Activated T-helper 2 cell treated with anti-CD3 and anti-CD28 coated beads, Interferon-gamma antibody, Interleukin-2, Interleukin-4, amounts not matched to agents 10 μg/mL and 5 μg/mL and 100 μg/mL, durations not matched to agents 14 hours and 24 hours and 36 hours (primary cell): ENCODE data around the gene LRRTM4. TPM values are rescaled to one million over a fixed set of nuclear protein-coding genes. Genes with fewer than 3 reads are reported as not detected.
"Not testable (repeated sequence)": the region's sequence is repeated elsewhere in the genome, so short reads cannot be mapped to it uniquely, and the experiment has no call there.

Experiments
- DNase-seq: peaks from one replicate; pipeline ENCODE4 v3.0.0; 2021; ENCODE audit warnings: low spot score
- H3K27ac Mint-ChIP-seq: one replicate; pipeline ENCODE4 v1.8.0; 2021; ENCODE audit warnings: mixed read lengths
- H3K27me3 Mint-ChIP-seq: one replicate; pipeline ENCODE4 v1.8.0; 2021; ENCODE audit warnings: low read depth, mixed read lengths
- H3K36me3 Mint-ChIP-seq: one replicate; pipeline ENCODE4 v1.8.0; 2021; ENCODE audit warnings: low read depth, mixed read lengths
- H3K4me1 Mint-ChIP-seq: one replicate; pipeline ENCODE4 v1.8.0; 2021; ENCODE audit warnings: low read depth, mixed read lengths
- H3K4me3 Mint-ChIP-seq: one replicate; pipeline ENCODE4 v1.8.0; 2021; ENCODE audit warnings: low read depth, mild to moderate bottlenecking, moderate library complexity, mixed read lengths
- H3K9me3 Mint-ChIP-seq: one replicate; pipeline ENCODE4 v1.8.0; 2021; ENCODE audit warnings: mixed read lengths
- intact Hi-C: fragments of 100-400 bp; cut with micrococcal nuclease; formaldehyde crosslinking; loops from one replicate; pipeline ENCODE4 v1.15.1; 2023
- total RNA-seq: library from RNA; stranded (reverse); gene quantifications from 2 replicates; pipeline ENCODE4 v1.2.3, GENCODE V29; 2022

LRRTM4 gene
- total RNA-seq, 1 donor from 2014 or later = not detected

- Mint-ChIP-seq H3K27ac (no peak overlapping the region), H3K9me3 (peaks cover 19% of the 10 kb centered on the region), H3K36me3 (no peaks in the 10 kb centered on the region), H3K27me3 (no peaks in the 10 kb centered on the region), H3K4me3 (no peak overlapping the region), H3K4me1 (no peaks in the 10 kb centered on the region)
- no peak for DNase-seq
- intact Hi-C loops = no loop called here
Measured at GRCh38 chr2:77064324-77064723, 457.9 kb downstream of the LRRTM4 start.

- H3K4me3 Mint-ChIP-seq = no peak overlapping the region
- no peak overlapping the region for H3K27ac Mint-ChIP-seq
- intact Hi-C loops = no loop called here
- peaks cover 16% of the 10 kb centered on the region for H3K9me3 Mint-ChIP-seq
- H3K4me1 Mint-ChIP-seq = no peaks in the 10 kb centered on the region
- H3K36me3 Mint-ChIP-seq = no peaks in the 10 kb centered on the region
- no peaks in the 10 kb centered on the region for H3K27me3 Mint-ChIP-seq
- no peak for DNase-seq
Measured at GRCh38 chr2:77054938-77055337, 467.2 kb downstream of the LRRTM4 start.

GRCh38 chr2:77046339-77046738 lies 475.8 kb downstream of the LRRTM4 start:
- H3K9me3 Mint-ChIP-seq = peaks cover 37% of the 10 kb centered on the region
- H3K4me1 Mint-ChIP-seq = no peaks in the 10 kb centered on the region
- H3K27ac Mint-ChIP-seq = no peak overlapping the region
- no peaks in the 10 kb centered on the region for H3K36me3 Mint-ChIP-seq
- no peak for DNase-seq
- intact Hi-C loops = no loop called here
- H3K27me3 Mint-ChIP-seq = no peaks in the 10 kb centered on the region
- no peak overlapping the region for H3K4me3 Mint-ChIP-seq

- H3K36me3 Mint-ChIP-seq, H3K27ac Mint-ChIP-seq, intact Hi-C loops, DNase-seq, H3K4me1 Mint-ChIP-seq, H3K4me3 Mint-ChIP-seq, H3K27me3 Mint-ChIP-seq: not testable (repeated sequence)
- H3K9me3 Mint-ChIP-seq = peaks cover 36% of the 10 kb centered on the region
Measured at GRCh38 chr2:77045456-77045855, 476.7 kb downstream of the LRRTM4 start.

DNA sequence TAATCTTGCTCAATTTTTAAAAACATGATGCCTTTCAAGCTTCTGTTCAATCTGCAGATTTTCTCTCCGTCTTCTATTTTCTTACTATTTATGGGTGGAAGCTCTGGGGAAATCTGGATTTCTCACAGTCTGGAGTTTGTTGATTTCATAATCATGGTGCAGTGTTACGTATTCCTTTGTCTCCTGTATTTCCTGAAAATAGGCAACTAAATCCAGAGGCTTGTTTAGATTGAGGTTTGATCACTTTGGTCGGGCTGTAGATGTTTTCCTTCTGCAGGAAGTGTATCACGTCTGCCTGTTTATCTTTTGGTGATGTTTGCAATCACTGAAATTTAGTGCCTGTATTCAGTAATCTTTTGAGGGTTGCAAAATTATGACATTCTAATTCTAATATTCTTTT lies 487.7 kb downstream of the LRRTM4 start:
- intact Hi-C loops = no loop called here
- Mint-ChIP-seq H3K27ac (no peak overlapping the region), H3K4me3 (no peak overlapping the region), H3K4me1 (no peaks in the 10 kb centered on the region), H3K27me3 (no peaks in the 10 kb centered on the region), H3K36me3 (no peaks in the 10 kb centered on the region), H3K9me3 (peaks cover 20% of the 10 kb centered on the region)
- no peak for DNase-seq

DNA sequence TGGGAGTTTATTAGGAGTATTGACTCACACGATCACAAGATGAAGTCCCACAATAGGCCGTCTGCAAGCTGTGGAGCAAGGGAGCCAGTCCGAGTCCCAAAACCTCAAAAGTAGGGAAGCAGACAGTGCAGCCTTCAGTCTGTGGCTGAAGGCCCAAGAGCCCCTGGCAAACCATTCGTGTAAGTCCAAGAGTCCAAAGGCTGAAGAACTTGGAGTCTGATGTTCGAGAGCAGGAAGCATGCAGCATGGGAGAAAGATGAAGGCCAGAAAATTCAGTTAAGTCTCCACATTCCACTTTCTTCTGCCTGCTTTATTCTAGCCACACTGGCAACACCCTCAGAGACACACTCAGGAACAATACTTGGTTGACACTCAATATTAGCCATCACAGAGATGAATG lies 492.9 kb downstream of the LRRTM4 start:
- intact Hi-C loops, DNase-seq, H3K27ac Mint-ChIP-seq, H3K36me3 Mint-ChIP-seq, H3K4me3 Mint-ChIP-seq, H3K4me1 Mint-ChIP-seq, H3K27me3 Mint-ChIP-seq: not testable (repeated sequence)
- peaks cover 32% of the 10 kb centered on the region for H3K9me3 Mint-ChIP-seq

DNA sequence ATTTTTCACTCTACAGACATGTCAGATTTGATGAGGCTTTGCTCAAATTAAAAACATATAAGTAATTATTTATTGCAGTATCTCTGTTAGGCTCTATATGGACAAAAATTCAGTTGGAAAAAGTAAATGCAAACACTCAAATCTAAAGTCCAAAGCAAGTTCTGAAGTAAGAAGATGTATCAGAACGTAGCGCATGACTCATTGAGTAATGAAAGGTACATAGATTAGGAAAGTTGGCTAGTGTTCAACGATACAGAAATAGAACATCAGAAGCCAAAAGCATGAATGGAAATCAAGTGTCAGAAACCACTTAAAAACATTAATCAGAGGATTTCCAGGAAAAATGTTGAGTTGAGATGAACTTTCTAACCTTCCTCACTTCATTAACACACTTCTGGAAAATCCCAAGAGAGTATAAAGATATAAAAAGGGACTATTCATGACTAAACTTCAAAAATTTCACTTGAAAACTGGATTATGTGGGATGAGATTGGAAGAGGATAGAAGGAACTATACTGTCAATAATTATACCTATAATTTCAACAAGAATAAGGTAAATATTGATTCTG lies 494.1 kb downstream of the LRRTM4 start:
- no peak for DNase-seq
- intact Hi-C loops = no loop called here
- Mint-ChIP-seq H3K4me1 (no peaks in the 10 kb centered on the region), H3K9me3 (peaks cover 37% of the 10 kb centered on the region), H3K36me3 (no peaks in the 10 kb centered on the region), H3K27ac (no peak overlapping the region), H3K4me3 (no peak overlapping the region), H3K27me3 (no peaks in the 10 kb centered on the region)

DNA sequence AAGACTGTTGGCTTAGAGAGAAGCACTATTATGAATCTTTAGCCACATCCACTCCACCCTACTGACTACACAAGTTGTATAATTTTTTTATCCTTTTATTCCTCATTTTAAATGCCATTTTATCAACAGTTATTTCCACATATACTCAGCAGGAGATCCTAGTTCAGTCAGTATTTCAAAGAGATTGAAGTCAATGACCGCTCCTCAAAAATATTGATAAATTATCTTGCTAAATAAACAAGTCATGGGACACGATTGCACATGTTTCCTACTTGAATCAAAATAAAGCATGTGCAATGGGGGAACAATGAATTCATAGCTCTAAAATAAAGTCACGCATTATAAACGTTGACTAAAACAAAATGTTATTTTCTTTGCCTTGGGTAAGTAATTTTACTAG lies 496.5 kb downstream of the LRRTM4 start:
- Mint-ChIP-seq H3K27me3 (no peaks in the 10 kb centered on the region), H3K36me3 (no peaks in the 10 kb centered on the region), H3K4me1 (no peaks in the 10 kb centered on the region), H3K9me3 (peaks cover 43% of the 10 kb centered on the region), H3K27ac (no peak overlapping the region), H3K4me3 (no peak overlapping the region)
- intact Hi-C loops = no loop called here
- DNase-seq = no peak

- Mint-ChIP-seq H3K36me3 (no peaks in the 10 kb centered on the region), H3K27me3 (no peaks in the 10 kb centered on the region), H3K4me3 (no peak overlapping the region), H3K9me3 (peaks cover 26% of the 10 kb centered on the region), H3K27ac (no peak overlapping the region), H3K4me1 (no peaks in the 10 kb centered on the region)
- intact Hi-C loops = no loop called here
- DNase-seq = no peak
Measured at GRCh38 chr2:77021161-77021560, 501.0 kb downstream of the LRRTM4 start.

DNA sequence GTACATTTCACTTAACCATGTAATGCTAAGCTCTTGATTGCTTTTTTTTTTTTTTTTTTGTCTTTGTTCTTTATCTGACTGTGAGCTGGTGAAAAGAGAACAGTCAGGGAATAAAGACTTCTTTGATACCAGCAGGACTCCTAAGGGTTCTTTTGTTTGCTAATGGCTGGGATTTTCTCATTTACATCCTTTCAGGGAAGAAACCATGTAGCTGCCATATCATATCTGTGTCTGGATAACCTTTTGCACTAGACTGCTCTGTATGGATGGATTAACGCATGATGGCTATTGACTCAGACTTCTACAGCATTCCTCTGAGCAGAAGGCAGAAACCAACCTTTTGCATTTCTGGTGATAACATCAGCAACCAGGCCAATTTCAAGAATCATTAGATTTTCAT lies 504.0 kb downstream of the LRRTM4 start:
- intact Hi-C loops = no loop called here
- Mint-ChIP-seq H3K4me1 (no peaks in the 10 kb centered on the region), H3K9me3 (peaks cover 14% of the 10 kb centered on the region), H3K27ac (no peak overlapping the region), H3K27me3 (no peaks in the 10 kb centered on the region), H3K4me3 (no peak overlapping the region), H3K36me3 (no peaks in the 10 kb centered on the region)
- DNase-seq = no peak

- peaks cover 20% of the 10 kb centered on the region for H3K9me3 Mint-ChIP-seq
- no peaks in the 10 kb centered on the region for H3K27me3 Mint-ChIP-seq
- no peaks in the 10 kb centered on the region for H3K4me1 Mint-ChIP-seq
- no peaks in the 10 kb centered on the region for H3K36me3 Mint-ChIP-seq
- no peak overlapping the region for H3K4me3 Mint-ChIP-seq
- intact Hi-C loops = no loop called here
- DNase-seq = no peak
- H3K27ac Mint-ChIP-seq = no peak overlapping the region
Measured at GRCh38 chr2:77017355-77017745, 504.8 kb downstream of the LRRTM4 start.

DNA sequence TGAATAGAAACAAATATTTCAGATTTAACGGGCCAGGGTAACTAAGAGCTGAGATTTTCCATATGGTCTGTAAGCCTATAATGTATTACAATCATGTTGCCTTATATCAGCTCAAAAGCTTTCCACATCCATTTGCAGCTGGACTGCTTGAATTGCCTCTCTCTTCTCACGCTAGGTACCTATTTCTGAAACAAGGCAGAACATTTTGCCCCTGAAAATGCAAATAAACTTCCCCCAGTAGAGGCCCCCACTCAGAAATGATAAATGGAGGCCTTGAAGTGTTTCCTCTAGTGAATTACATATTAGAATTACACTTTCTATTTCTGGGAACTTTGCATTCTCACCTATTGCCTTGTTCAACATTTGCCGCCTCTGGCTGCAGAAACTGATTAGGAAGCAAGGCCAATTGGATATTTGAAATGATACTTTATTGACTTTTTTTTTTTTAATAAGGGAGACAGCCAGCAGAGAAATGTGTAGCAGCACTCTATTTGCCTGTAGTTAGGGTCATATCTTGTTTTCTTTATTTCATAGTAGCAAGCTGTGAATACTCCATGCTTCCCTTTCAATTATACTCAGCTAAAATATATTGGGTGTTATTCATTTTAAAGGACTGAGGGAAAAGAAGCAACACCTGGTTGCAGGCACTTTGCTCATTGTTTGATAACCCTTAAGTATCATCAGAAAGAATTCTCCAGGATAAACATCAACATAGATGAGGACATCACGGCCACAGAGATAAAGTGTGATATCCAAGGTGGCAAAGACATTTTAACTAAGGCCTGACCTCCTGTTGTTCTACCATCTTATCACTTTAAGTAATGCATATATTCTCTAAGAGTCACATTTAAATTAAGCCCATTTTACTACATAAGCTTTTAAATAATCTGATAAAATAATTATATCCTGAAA lies 505.5 kb downstream of the LRRTM4 start:
- no peaks in the 10 kb centered on the region for H3K36me3 Mint-ChIP-seq
- no peak for DNase-seq
- no peaks in the 10 kb centered on the region for H3K4me1 Mint-ChIP-seq
- H3K4me3 Mint-ChIP-seq = no peak overlapping the region
- H3K9me3 Mint-ChIP-seq = peaks cover 16% of the 10 kb centered on the region
- H3K27me3 Mint-ChIP-seq = no peaks in the 10 kb centered on the region
- no peak overlapping the region for H3K27ac Mint-ChIP-seq
- intact Hi-C loops = no loop called here

DNA sequence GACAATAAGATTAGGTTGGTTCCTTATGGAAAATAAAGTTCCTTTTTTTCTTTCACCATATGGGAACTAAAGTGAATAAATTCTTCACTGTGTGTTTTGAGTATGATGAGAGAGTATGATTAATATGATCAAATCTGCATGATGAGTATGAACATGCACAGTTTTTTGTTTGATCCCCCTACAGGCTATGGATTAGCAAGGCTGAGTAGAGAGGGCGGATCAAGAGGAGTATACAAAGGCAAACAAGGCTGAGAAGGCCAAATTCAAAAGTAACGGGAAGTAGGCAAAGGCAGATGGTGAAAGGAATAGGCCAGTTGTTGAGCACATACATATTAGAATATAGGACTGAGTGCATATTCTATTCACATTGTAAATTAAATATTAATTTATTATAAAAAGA lies 508.2 kb downstream of the LRRTM4 start:
- H3K4me1 Mint-ChIP-seq = no peaks in the 10 kb centered on the region
- no peak overlapping the region for H3K4me3 Mint-ChIP-seq
- intact Hi-C loops = no loop called here
- no peaks in the 10 kb centered on the region for H3K27me3 Mint-ChIP-seq
- no peak for DNase-seq
- peaks cover 27% of the 10 kb centered on the region for H3K9me3 Mint-ChIP-seq
- H3K36me3 Mint-ChIP-seq = no peaks in the 10 kb centered on the region
- no peak overlapping the region for H3K27ac Mint-ChIP-seq
